ENCODE measurements around the gene PRTFDC1.

The PRTFDC1 gene

DNA sequence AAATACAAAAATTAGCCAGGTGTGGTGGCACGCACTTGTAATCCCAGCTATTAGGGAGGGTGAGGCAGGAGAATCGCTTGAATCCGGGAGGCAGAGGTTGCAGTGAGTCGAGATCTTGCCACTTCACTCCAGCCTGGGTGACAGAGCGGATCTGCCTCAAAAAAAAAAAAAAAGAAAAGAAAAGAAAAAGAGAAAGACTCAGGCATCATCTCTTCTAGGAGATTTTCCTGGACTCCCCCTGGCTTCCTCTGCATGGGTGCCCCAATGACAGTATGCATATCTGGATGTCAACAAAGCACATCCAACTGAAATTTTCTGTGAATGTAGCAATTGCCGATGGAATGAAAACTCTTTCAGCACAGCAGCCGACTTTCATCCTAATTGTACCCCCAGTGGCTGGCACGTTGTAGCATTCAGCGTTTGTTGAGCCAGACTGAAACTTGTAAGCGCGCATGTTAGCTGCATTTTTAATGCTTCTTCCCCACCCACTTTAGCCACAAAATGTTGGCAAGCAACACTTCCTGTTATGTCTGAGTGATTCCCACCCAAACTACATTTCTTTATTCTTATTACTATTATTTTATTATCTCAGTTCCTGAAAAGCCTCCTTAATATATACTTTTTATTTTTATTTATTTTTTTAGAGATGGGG, 70.2 kb downstream of the PRTFDC1 start:
- in situ Hi-C loops (cut with MboI; ENCODE audit: low sequenced_read_pairs): no loop called here

DNA sequence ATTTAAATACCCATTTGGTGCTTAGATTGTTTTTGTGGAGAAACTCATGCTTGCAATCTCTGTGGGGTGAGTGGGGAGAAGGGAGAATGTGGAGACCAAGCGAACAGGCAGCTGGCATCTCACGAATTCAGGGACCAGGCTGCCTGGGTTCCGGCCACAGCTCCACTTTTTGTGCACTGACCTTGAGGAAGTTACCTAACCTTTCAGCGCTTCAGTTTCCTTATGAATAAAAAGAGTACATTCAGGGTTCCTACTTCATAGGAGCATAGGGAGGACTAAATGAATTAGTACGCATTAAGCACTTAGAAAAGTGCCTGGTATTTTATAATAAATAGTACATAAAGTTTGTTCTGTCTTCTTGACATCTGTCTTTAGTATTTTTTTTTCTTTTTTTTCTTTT, 72.5 kb downstream of the PRTFDC1 start:
- in situ Hi-C loops (cut with MboI; ENCODE audit: low sequenced_read_pairs): no loop called here

DNA sequence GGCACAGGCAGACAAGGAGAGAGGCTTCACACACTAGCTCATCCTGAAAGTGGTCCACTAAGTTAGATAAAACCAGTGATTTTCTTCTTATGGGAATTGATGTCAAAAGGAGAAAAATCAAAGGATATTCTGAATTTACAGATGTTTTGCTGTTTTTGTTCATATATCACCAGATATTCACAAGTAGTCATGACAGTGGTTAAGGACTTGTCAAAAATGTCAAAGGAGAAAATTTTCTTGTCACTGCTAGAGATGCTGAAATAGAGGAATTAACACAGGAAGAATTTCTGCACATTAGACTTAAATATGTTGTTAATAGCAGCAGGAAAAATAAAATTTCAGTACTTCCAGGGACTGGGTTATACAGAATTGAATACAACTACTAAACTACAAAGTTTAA, 78.3 kb downstream of the PRTFDC1 start:
- in situ Hi-C loops (cut with MboI; ENCODE audit: low sequenced_read_pairs): no loop called here

DNA sequence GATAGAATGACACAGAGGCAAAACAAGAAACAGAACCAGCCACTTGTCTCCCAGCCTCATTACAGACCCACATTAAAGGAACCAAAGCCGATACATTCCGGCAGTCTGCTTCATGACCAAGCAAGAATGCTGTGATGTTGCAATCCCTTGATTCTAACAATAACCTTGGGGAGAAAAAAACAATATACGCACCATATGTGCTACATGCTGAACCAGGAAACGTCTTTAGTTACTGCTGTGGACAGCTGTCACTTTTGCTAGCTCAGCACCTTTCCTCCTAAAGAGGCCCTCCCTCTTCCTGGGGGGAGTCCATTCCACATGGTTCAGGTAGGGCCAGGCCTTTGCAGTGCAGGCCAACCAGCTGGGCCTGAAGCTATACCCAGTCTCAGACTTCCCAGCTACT, 79.1 kb downstream of the PRTFDC1 start:
- in situ Hi-C loops (cut with MboI; ENCODE audit: low sequenced_read_pairs): no loop called here

DNA sequence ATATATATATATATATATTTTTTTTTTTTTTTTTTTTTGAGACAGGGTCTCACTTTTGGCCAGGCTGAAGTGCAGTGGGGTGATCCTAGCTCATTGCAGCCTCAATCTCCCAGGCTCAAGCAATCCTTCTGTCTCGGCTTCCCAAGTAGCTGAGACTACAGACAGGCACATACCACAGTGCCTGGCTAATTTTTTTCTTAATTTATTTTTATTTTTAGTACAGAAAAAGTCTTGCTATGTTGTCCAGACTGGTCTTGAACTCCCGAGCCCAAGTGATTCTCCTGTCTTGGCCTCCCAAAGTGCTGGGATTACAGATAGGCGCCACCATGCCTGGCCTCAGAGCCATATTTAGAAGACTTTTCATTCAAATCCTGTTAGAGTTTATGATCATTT, 79.6 kb downstream of the PRTFDC1 start:
- in situ Hi-C loops (cut with MboI; ENCODE audit: low sequenced_read_pairs): no loop called here

DNA sequence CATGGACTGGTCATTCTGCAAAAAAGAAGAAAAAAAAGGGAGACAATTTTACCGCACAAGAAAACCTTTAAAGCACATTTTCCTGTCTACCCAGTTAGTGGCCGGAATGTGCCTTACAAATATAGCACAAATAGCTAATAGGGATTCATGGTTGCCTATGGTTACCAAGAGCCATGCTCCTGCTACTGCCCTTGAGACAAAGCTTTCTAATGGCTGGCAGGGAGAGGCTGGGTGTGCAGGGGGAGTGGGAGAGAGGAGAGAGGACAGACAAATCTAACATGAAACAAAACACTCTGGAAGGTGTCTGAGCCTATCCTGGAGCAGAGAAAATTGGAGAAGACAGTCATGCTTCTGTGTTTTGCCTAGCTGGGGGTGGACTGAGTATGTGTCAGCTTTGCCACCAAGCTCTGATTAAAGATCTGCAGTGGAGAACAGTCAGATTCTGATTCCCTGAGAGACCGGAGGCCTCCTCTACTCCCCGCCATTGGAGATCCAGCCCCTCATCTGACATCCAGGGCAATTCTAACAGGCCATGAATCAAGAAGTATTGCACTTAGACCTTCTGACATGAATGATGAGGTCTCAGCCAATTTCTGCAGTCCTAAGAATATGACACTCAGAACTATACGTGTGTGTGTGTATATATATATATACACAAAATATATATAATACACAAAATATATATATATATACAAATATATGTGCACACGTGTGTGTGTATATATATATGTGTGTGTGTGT, 80.2 kb downstream of the PRTFDC1 start:
- in situ Hi-C loops (cut with MboI; ENCODE audit: low sequenced_read_pairs): no loop called here

DNA sequence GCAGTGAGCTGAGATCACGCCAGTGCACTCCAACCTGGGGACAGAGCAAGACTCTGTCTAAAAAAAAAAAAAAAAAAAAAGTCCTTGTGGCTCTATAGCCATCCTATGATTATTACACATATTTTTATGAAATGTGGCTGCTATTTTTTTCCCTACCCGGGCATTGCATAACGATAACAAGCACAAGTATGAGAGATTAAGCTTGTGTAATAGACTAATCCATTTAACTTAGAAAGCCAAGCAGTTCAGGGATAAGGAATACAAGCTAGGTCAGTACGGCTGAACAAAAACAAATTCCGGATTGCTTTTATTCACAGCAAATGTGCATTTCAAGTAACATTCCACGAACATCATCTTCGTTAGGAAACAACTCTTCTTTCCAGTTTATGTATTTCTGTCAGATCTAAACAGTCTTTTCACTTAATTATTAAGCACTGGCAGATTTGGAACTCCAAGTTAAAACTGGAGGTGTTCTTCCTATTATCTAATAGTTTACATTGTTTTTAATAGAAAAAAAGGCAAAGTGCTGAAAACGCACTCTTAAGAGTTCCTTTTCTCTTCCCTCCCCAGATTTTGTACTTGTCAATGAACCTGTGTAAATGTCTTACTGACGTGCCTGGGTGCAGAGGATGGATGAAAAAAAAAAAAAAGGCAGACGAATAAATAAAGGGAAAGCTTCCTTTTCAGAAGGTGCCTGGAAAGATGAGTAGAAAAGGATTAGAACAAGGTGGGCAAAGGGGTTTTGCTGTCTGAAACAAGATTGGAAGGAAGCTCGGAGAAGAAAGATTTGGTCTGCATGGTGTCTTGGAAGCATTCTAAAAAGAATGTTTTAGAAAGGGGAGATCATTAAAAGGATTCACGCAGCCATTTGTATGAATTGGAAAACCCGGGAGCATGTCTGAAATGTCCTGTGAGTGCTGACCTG, 81.1 kb downstream of the PRTFDC1 start:
- in situ Hi-C loops (cut with MboI; ENCODE audit: low sequenced_read_pairs): no loop called here

DNA sequence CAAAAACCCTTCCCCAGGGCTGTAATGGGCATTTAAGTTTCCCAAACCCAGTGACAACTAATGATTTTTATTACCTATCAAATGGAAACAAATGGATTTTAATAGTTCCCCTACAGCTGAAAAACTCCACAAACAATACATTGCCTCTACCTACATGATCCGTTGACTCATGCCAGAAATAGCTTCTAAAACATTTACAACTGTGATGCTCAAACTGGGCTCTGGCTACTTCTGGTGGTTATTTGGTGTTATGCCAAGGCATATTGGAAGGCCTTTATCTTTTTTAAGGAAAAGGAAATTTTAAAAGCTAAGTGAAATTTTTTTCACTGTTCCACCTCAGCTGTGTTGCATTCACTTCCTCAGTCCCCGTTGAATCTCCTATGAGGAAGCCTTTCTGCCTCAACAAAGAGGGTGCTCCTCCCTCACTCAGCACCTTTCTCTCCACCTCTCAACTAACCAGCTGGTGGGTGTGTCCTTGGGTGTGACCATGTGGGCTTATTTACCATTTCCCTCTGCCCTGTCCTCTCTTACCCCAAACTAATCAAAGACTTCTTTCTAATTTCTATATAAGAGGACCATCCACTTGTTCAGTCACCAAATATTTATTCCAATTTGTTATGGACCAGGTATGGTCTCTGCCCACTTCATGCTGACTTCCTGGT, 82.9 kb downstream of the PRTFDC1 start:
- in situ Hi-C loops (cut with MboI; ENCODE audit: low sequenced_read_pairs): no loop called here

DNA sequence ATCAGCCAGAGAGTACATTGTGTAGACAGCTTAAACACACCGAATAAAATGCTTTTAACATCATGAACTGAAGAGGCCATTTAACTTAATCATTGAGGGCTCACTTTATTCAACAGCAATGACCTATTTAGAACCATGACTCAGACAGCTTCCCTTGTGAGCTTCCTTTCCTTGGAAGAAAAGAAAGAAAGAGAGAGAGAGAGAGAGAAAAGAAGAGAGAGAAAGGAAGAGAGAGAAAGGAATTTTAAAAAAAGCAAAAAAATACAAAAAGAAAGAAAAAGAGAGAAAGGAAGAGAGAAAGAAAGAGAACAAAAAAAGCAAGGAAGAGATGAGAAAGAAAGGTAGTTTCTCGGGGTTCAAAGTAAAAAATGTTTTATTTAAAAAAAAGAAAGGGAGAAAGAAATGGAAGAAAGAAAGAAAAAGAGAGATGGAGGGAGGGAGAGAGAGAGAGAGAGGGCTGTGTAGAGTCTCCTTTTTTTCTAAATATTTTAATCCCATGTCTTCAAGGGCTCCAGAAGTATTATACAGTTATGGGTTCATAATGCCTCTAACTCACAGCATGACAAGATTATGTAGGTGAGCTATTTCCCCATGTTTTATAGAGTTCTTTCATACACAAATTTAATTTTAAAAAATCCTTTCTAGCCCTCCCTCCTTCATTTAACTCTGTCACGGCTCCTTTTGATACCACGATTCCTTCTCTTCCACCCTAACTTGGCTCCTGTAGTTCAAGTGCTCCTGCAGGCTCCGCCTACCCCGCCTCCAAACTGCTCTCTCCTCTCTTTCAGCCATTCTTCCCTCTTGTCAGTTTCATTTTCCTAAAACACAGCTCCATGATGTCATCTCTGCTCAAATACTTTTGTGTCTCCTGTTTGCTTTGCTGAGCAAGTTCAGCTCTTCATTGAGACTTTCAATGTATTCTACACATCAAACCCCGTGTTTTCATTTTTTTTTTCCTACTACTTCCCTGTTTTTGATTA, 85.5 kb downstream of the PRTFDC1 start:
- in situ Hi-C loops (cut with MboI; ENCODE audit: low sequenced_read_pairs): no loop called here

DNA sequence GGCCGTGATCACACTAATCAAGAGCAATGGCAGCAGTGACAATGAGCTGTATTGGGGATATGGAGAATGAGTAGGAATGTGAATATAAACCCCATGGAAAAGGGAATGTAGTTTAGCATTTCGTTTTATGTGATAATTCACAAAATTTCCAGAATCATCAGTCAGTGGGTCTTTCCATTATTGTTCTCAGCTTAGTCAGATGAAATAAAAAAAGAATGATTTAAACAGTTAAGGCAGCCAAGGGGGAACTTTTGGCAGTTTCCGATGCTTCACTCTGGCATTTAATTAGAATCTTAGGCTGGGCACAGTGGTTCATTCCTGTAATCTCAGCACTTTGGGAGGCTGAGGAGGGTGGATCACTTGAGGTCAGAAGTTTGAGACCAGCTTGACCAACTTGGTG, 86.6 kb downstream of the PRTFDC1 start:
- in situ Hi-C loops (cut with MboI; ENCODE audit: low sequenced_read_pairs): no loop called here

DNA sequence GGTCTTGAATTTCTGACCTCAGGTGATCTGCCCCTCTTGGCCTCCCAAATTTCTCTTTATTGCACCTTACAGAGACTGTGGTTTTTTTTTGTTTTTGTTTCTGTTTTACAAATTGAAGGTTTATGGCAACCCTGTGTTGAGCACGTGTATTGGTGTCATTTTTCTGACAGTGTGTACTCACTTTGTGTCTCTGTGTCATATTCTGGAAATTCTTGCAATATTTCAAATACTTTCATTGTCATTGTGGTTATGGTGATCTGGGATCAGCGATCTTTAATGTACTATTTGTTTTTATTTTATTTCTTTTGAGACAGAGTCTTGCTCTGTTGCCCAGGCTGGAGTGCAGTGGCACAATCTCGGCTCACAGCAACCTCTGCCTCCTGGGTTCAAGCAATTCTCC, 89.8 kb downstream of the PRTFDC1 start:
- in situ Hi-C loops (cut with MboI; ENCODE audit: low sequenced_read_pairs): no loop called here

DNA sequence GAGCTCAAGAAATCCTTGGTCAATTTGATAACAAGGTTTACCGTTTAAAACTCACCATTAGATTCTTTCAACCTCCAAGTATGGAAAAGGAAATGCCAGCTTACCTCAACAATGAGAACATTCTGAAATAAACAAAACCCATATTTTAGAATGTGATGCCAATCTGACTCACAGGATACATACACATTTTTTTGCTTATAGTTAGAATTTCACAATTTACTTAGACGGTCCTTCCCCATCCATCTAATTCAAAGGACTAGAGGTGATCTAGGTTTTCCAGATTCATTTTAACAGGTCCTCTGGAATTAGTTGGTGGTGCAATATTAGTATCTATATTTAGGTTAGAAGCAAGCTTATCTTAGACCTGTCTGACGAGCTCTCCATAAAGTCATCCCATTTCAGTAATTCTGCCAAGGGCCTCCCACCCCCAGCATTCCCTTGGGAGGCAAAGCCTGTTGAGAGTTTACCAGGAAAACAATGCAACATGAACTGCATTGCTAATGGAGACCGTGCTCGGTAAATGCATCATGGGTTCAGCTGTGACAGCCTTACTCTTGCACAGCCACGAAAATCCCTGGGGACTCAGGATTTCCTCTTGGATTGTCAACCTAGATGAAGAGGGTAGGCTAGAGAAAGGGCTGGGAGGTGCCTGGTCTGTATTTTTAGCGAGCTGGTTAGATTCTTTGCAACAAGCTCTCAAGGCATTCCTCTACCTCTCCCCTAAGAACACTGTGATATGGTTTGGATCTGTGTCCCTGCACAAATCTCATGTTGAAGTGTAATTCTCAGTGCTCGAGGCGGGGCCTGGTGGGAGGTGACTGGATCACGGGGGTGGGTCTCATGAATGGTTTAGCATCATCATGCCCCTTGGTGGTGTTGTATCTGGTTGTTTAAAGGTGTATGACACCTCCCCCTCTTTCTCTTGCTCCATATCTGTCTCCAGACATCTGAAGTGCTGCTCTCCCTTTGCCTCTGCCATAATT, 93.8 kb downstream of the PRTFDC1 start:
- in situ Hi-C loops (cut with MboI; ENCODE audit: low sequenced_read_pairs): no loop called here

DNA sequence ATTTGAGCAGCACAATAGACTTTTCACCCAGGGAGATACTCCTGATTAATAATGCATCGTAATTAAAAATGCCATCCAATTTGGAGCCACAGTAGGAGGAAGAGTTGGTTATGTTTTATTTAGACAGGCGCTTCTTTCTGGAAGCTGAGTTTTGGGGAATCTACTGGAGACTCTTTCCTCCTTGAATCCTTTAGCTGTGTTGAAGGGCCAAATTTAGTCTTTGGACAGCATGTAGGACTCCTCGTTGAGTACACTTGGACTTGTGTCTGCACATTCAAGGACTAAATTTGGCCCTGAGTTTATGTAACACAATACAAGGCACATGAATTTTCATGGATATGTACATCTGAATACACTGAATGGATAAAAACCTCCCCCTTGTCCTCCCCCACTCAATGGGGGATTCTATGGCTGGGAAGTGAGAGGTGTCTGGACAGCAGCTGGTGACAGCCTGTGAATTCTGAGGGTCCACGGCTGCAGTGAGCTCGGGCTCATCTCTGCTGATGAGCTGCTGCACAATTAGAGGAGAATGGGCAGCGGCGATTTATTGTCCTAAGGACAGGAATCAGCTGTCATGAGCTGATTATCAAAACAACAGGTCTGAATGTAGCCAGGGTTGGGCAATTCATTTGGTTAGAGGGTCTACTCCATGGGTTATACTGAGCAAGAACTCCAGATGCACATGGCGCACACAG, 95.2 kb downstream of the PRTFDC1 start:
- in situ Hi-C loops (cut with MboI; ENCODE audit: low sequenced_read_pairs): no loop called here

DNA sequence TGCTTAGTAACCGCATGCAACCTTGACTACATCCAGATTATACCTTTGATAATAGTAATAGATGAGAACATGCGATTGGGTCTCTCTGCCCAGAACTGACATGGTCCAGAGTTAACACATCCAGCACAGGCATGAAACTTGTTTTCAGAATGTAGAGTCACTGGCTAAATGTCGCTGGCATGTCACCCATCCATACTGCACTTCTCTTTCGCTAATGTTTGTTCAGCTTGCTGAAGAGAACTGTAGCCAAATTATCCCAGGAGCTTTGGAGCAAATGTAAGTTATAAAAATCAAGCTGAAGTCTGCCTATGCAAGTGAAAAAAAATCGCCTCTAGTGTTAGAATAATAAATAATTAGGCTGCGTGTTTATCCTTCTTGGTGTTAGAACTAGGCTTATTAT, 98.2 kb downstream of the PRTFDC1 start:
- in situ Hi-C loops (cut with MboI; ENCODE audit: low sequenced_read_pairs): no loop called here

DNA sequence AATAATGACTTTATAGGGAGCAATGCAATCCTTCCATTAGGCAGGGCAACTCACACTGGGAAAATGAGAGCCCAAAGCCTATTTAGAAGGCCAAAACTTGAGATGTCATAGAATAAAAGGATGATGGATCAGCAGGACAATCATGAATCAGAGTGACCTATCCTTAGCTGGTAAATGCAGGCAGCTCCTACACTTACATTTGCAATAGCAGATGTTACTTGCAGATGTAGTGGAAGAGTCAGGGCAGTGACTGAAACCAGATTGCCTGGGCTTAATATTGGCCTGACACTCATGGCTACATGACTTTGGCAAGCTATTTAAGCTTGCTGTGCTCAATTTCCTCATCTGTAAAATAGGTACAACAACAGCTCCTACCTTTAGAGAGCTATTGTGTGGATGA, 98.7 kb downstream of the PRTFDC1 start:
- in situ Hi-C loops (cut with MboI; ENCODE audit: low sequenced_read_pairs): no loop called here

DNA sequence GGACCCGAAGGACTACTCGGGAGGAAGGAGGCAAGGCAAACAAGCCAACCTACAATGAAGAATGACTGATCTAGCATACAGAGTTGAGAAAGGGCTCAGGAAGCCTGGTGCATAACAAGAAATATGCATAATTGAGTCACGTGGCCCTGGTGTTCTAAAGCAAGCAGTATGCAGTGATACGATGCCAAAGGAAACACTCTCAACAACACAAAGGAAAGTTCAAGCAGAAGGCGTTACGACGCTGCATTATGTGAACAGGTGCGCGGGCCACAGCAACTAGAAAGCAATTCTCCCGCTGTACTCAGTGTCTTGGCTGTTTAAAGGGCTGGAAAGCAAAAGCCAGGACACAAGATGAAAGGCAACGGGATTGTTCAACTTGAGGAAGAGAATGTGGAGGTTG, 100.8 kb downstream of the PRTFDC1 start:
- in situ Hi-C loops (cut with MboI; ENCODE audit: low sequenced_read_pairs): no loop called here

DNA sequence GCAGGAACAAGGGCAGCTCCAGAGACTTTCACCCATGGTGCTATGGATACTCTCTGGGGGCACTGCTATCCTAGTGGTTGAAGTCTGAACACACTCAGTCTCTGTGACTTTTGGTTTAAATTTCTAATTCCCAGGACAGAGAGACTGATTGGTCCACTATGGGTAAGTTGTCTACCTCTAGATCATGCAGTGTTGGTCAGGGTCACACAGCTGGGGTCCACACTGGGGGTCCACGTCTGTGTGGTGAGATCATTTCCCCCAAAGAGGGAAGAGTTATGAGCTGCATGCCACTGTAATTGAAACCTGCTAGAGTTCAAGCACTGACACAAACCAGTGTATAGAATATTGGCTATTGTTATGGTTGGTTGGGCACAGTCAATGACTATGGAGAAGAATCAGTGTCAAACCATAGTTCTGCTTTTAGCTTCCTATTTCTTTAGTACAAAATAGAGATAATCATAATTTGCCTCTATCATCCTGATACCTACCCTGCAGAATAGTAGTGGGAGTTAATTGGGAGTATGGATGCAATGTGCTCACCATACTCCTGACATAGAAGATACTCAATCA, 101.6 kb downstream of the PRTFDC1 start:
- in situ Hi-C loops (cut with MboI; ENCODE audit: low sequenced_read_pairs): no loop called here
